ENCODE data around the gene KIF14.
A peak's percentile ranks its signal among the peaks of the same experiment; 100 is the strongest.
"Not testable (repeated sequence)": the region's sequence is repeated elsewhere in the genome, so short reads cannot be mapped to it uniquely, and the experiment has no call there.

The KIF14 gene

DNA sequence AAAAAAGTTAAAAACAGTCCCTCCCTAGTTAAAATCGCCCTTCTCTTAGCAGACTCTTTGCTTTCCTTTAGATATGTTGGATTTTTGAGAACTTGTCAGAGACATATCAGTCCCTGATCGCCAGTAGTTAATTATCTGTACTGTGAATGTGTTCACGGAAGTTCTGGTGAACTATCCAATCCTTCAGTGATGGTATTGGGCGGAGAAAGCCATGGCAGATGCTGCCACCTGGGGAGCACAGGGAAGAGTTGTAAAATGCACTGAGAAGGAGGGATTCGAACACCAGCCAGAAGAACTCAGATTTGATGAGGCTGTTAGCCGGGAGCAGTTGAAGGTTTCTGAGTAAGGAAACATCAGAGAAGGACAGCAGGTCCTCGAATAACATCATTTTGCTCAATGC is 17.5 kb upstream of the KIF14 start:
- H2BK15ac ChIP-seq (replicated peaks; ENCODE audit: low read depth), result no peak overlapping the region
- no peak overlapping the region for H2BK120ac ChIP-seq (ENCODE audit: low read depth, low read length)
- H4K8ac ChIP-seq (ENCODE audit: low read depth, low read length), result no peak overlapping the region
- H3K36me3 ChIP-seq (ENCODE audit: control insufficient read depth, insufficient read depth, low read length), result no peaks in the 10 kb centered on the region
- H3K4ac ChIP-seq (ENCODE audit: low read depth, low read length), result no peak overlapping the region
- H3K4me1 ChIP-seq (ENCODE audit: control insufficient read depth, low read depth, low read length), result no peaks in the 10 kb centered on the region
- H3K18ac ChIP-seq (ENCODE audit: low read length), result no peak overlapping the region
- no peak overlapping the region for H2AK5ac ChIP-seq (ENCODE audit: low read length)
- no peak overlapping the region for H3K4me2 ChIP-seq (ENCODE audit: low read length)
- H3K27ac ChIP-seq (ENCODE audit: low read depth, low read length), result no peak overlapping the region
- no peak overlapping the region for H2BK5ac ChIP-seq (ENCODE audit: low read length)
- H4K5ac ChIP-seq (ENCODE audit: low read length), result no peak overlapping the region
- H3K9ac ChIP-seq (ENCODE audit: low read length), result no peak overlapping the region
- H3K79me2 ChIP-seq (ENCODE audit: control insufficient read depth, insufficient read depth, low read length), result no peaks in the 10 kb centered on the region
- no peak overlapping the region for H3K23ac ChIP-seq (ENCODE audit: low read length)
- no peak overlapping the region for H3K4me3 ChIP-seq (ENCODE audit: low read length)
- H3K56ac ChIP-seq (ENCODE audit: low read length), result no peak overlapping the region
- H3K27me3 ChIP-seq (ENCODE audit: insufficient read depth, low read length, poor library complexity), result no peaks in the 10 kb centered on the region
- DNase-seq, result peak; percentile 21
- WGBS (ENCODE audit: extremely low coverage, insufficient coverage, low lambda C conversion rate), result no CpG with 5 or more reads among the region's 7 CpGs
- H3K79me1 ChIP-seq (ENCODE audit: low read length), result no peaks in the 10 kb centered on the region

DNA sequence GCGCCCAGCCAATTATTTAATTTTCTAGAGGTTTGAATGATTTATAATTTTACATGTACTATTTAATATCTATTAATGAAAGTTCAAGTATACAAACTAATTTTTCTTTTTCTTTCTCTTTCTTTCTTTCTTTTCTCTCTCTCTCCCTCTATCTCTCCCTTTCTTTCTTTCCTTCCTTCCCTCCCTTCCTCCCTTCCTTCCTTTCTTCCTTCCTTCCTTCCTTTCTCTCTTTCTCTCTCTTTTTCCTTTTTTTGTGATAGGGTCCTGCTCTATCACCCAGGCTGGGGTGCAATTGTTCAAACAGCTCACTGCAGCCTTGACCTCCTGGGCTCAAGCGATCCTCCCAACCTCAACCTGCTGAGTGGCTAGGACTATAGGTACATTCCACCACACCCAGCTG is 16.1 kb upstream of the KIF14 start:
- H2BK120ac ChIP-seq (ENCODE audit: low read depth, low read length), result no peak overlapping the region
- no CpG with 5 or more reads among the region's 2 CpGs for WGBS (ENCODE audit: extremely low coverage, insufficient coverage, low lambda C conversion rate)

DNA sequence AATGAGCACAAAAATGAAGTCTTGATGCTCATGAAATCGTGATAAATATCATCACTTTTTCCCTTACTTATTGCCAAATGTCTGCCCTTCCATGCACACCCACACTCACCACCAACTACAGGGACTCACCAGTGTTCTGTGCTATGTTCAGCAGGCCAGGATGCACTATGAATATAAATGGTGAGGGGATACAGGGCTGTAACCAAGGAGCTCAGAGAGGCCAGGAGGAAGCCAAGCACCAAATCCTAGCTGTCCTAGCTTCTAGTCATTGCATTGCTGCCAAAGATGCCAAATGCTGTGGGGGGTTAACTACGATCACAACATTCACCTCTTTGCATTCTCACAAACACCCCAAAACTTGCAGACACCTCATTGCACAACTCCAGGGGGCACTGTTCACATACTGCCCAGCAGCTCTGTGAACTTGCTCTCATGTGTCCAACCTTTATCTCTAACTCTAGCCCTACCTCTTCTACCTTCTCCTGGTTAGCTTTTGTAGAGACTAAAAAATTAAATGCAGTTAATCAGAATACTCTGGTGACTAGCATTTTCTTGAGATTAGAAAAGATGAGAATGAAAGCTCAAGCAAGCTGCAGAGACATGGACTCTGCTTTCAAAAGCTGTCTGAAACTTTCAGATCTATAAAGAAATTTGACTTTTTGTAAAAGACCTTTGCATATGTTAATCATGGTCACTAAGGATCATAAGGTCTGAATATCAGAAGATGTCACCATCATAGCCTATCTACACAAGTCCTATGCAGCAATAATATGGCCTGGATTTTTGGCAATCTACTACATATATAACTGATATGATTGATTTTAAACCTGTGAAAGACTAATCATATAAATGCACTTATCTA is 13.9 kb upstream of the KIF14 start:
- H3K56ac ChIP-seq (ENCODE audit: low read length), result no peak overlapping the region
- H3K27ac ChIP-seq (ENCODE audit: low read depth, low read length), result no peak overlapping the region
- H3K4me1 ChIP-seq (ENCODE audit: control insufficient read depth, low read depth, low read length), result no peaks in the 10 kb centered on the region
- H4K8ac ChIP-seq (ENCODE audit: low read depth, low read length), result no peak overlapping the region
- no peaks in the 10 kb centered on the region for H3K79me1 ChIP-seq (ENCODE audit: low read length)
- no peak for DNase-seq
- H2BK5ac ChIP-seq (ENCODE audit: low read length), result no peak overlapping the region
- H3K79me2 ChIP-seq (ENCODE audit: control insufficient read depth, insufficient read depth, low read length), result no peaks in the 10 kb centered on the region
- H3K23ac ChIP-seq (ENCODE audit: low read length), result no peak overlapping the region
- no peak overlapping the region for H3K4me3 ChIP-seq (ENCODE audit: low read length)
- H2BK120ac ChIP-seq (ENCODE audit: low read depth, low read length), result no peak overlapping the region
- no CpG with 5 or more reads among the region's 2 CpGs for WGBS (ENCODE audit: extremely low coverage, insufficient coverage, low lambda C conversion rate)
- H3K36me3 ChIP-seq (ENCODE audit: control insufficient read depth, insufficient read depth, low read length), result no peaks in the 10 kb centered on the region
- H3K27me3 ChIP-seq (ENCODE audit: insufficient read depth, low read length, poor library complexity), result no peaks in the 10 kb centered on the region
- no peak overlapping the region for H3K9ac ChIP-seq (ENCODE audit: low read length)
- no peak overlapping the region for H3K4ac ChIP-seq (ENCODE audit: low read depth, low read length)
- H2AK5ac ChIP-seq (ENCODE audit: low read length), result no peak overlapping the region
- H3K4me2 ChIP-seq (ENCODE audit: low read length), result no peak overlapping the region
- H4K5ac ChIP-seq (ENCODE audit: low read length), result no peak overlapping the region
- no peak overlapping the region for H2BK15ac ChIP-seq (replicated peaks; ENCODE audit: low read depth)
- H3K18ac ChIP-seq (ENCODE audit: low read length), result no peak overlapping the region

More for the DNA sequence above, 16.1 kb upstream of the KIF14 start:
- Histone ChIP-seq H4K8ac (ENCODE audit: low read depth, low read length) (no peak overlapping the region), H4K5ac (ENCODE audit: low read length) (no peak overlapping the region), H3K4me3 (ENCODE audit: low read length) (no peak overlapping the region), H3K27me3 (ENCODE audit: insufficient read depth, low read length, poor library complexity) (no peaks in the 10 kb centered on the region), H3K9ac (ENCODE audit: low read length) (no peak overlapping the region), H3K4me2 (ENCODE audit: low read length) (no peak overlapping the region), H2BK15ac (replicated peaks; ENCODE audit: low read depth) (no peak overlapping the region), H3K79me1 (ENCODE audit: low read length) (no peaks in the 10 kb centered on the region), H2BK5ac (ENCODE audit: low read length) (no peak overlapping the region), H3K36me3 (ENCODE audit: control insufficient read depth, insufficient read depth, low read length) (no peaks in the 10 kb centered on the region), H3K4me1 (ENCODE audit: control insufficient read depth, low read depth, low read length) (no peaks in the 10 kb centered on the region), H3K4ac (ENCODE audit: low read depth, low read length) (no peak overlapping the region), H3K79me2 (ENCODE audit: control insufficient read depth, insufficient read depth, low read length) (no peaks in the 10 kb centered on the region), H3K18ac (ENCODE audit: low read length) (no peak overlapping the region), H3K27ac (ENCODE audit: low read depth, low read length) (no peak overlapping the region), H2AK5ac (ENCODE audit: low read length) (no peak overlapping the region), H3K23ac (ENCODE audit: low read length) (no peak overlapping the region), H3K56ac (ENCODE audit: low read length) (no peak overlapping the region)
- DNase-seq, result no peak

DNA sequence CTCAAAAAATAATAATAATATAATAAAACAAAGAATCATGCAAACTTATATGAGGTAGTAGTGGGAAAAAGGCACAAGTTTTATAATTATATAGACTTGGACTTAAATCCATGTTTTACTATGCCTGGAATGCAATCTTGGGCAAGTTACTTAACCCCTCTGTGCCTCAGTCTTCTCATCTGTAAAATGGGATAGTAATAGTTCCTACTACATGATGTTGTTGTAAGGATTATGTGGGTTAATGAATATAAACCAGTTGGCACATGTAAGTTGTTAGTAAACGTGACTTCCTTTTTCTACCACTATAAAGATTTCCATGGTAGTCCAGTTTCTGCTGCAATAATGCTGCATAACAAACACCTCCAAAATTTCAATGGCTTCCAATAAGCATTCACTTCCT is 10.8 kb upstream of the KIF14 start:
- WGBS (ENCODE audit: extremely low coverage, insufficient coverage, low lambda C conversion rate), result no CpG with 5 or more reads among the region's 1 CpG
- H2BK5ac ChIP-seq (ENCODE audit: low read length), result no peak overlapping the region
- H4K8ac ChIP-seq (ENCODE audit: low read depth, low read length), result no peak overlapping the region
- H3K9ac ChIP-seq (ENCODE audit: low read length), result no peak overlapping the region
- no peaks in the 10 kb centered on the region for H3K79me2 ChIP-seq (ENCODE audit: control insufficient read depth, insufficient read depth, low read length)
- no peaks in the 10 kb centered on the region for H3K36me3 ChIP-seq (ENCODE audit: control insufficient read depth, insufficient read depth, low read length)
- H3K27ac ChIP-seq (ENCODE audit: low read depth, low read length), result no peak overlapping the region
- DNase-seq, result no peak
- no peak overlapping the region for H3K4me2 ChIP-seq (ENCODE audit: low read length)
- H3K56ac ChIP-seq (ENCODE audit: low read length), result no peak overlapping the region
- no peak overlapping the region for H3K4me3 ChIP-seq (ENCODE audit: low read length)
- no peak overlapping the region for H2BK15ac ChIP-seq (replicated peaks; ENCODE audit: low read depth)
- H3K18ac ChIP-seq (ENCODE audit: low read length), result no peak overlapping the region
- H3K23ac ChIP-seq (ENCODE audit: low read length), result no peak overlapping the region
- no peak overlapping the region for H2AK5ac ChIP-seq (ENCODE audit: low read length)
- H3K4ac ChIP-seq (ENCODE audit: low read depth, low read length), result no peak overlapping the region
- no peak overlapping the region for H2BK120ac ChIP-seq (ENCODE audit: low read depth, low read length)
- H3K79me1 ChIP-seq (ENCODE audit: low read length), result no peaks in the 10 kb centered on the region
- no peaks in the 10 kb centered on the region for H3K4me1 ChIP-seq (ENCODE audit: control insufficient read depth, low read depth, low read length)
- no peaks in the 10 kb centered on the region for H3K27me3 ChIP-seq (ENCODE audit: insufficient read depth, low read length, poor library complexity)
- no peak overlapping the region for H4K5ac ChIP-seq (ENCODE audit: low read length)

DNA sequence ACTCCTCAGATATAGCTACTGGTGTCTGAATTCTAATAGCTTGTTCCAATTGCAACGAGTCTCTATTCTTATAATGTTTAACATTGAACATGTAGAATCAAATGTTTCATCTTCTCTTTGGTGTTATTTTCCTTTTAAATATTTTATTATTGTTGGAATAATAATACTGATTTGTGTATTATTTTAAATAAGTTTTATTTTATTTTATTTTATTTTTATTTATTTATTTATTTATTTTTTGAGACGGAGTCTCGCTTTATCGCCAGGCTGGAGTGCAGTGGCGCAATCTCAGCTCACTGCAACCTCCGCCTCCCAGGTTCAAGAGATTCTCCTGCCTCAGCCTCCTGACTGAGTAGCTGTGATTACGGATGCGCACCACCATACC is 10.0 kb upstream of the KIF14 start:
- not testable (repeated sequence) for H2BK120ac ChIP-seq (ENCODE audit: low read depth, low read length); H3K9ac ChIP-seq (ENCODE audit: low read length); H3K56ac ChIP-seq (ENCODE audit: low read length); H3K23ac ChIP-seq (ENCODE audit: low read length); DNase-seq; H2AK5ac ChIP-seq (ENCODE audit: low read length); H3K79me2 ChIP-seq (ENCODE audit: control insufficient read depth, insufficient read depth, low read length); H3K36me3 ChIP-seq (ENCODE audit: control insufficient read depth, insufficient read depth, low read length); H3K4me2 ChIP-seq (ENCODE audit: low read length); H2BK15ac ChIP-seq (replicated peaks; ENCODE audit: low read depth); H3K4me3 ChIP-seq (ENCODE audit: low read length); H3K4me1 ChIP-seq (ENCODE audit: control insufficient read depth, low read depth, low read length); H2BK5ac ChIP-seq (ENCODE audit: low read length); H4K8ac ChIP-seq (ENCODE audit: low read depth, low read length); H3K27ac ChIP-seq (ENCODE audit: low read depth, low read length); H3K4ac ChIP-seq (ENCODE audit: low read depth, low read length); H3K18ac ChIP-seq (ENCODE audit: low read length); H3K79me1 ChIP-seq (ENCODE audit: low read length); H3K27me3 ChIP-seq (ENCODE audit: insufficient read depth, low read length, poor library complexity); H4K5ac ChIP-seq (ENCODE audit: low read length)
- WGBS (ENCODE audit: extremely low coverage, insufficient coverage, low lambda C conversion rate), result no CpG with 5 or more reads among the region's 8 CpGs
